GM12801 (cell line): ENCODE measurements around the gene CUTA.

Source experiments
- CTCF ChIP-seq: IDR thresholded peaks from one replicate; pipeline ENCODE4 v1.5.1; 2011; ENCODE audit warnings: control low read depth; ENCODE audit not compliant: insufficient read length; ENCODE audit errors: extremely low read depth

CUTA gene

DNA sequence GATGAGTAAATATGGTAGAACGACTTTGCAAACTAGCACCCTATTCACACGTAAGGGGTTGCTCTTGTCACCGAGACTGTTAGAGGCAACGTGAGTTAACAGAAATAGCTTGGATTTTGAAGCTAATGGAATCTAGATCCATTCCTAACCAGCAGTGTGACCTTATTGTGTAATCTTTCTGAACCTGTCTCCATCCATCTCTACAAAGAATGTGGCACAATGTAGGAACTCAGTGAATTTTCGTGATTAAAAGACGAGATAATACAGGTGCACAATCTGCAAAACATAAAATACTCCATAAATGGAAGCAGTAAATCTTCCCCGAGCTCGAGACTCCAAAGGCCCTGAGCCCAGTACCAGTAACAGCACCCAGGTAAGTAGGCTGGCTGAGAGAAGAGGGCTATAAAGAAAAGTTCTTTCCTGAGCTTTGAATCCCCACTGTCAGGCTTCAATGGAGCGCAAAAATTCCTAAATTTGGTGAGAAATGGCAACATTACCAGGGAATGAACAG is 27.1 kb downstream of the CUTA start:
- no peak for TF ChIP-seq CTCF

DNA sequence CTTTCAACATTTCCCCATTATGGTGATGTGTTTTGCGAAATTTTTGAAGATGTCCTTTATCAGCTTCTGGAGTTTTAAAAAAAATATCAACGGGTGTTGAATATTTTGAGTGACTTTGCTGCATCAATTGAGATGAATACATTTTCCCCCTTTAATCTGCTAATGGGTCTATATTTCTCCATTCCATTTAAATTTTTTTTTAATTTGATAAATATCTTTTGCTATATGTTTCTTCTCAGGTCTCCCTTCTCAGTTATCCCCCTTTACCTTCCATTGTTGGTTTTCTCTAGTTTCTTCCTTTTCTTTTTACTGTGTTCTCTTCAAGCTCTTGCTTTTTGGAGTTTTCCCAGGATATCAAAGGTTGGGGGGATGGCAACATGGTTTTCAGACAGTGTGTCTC is 27.7 kb downstream of the CUTA start:
- TF ChIP-seq CTCF = no peak

DNA sequence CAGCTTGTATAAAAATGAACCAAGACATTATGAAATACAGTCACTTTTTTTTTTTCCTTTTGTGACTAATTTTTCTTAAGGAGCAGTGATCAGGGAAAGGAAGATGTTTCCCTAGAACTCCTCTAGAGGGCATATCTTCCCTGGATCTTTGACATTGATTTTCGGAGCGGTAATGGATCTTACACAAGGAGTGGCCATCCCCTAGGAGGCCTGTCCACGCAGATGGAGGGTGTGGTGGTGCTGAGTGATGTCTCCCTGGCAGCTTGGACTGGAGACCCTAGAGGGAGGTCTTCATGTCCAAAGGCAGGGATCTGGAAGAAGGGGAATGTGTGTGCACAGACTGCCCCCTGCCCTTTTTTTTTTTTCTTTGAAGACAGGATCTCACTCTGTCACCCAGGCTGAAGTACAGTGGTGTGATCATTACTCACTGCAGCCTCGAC is 33.3 kb downstream of the CUTA start:
- TF ChIP-seq CTCF = no peak

GRCh38 chr6:33383427-33384185 is 34.3 kb downstream of the CUTA start:
- TF ChIP-seq CTCF = no peak

- no peak for TF ChIP-seq CTCF
These were observed 37.5 kb downstream of the CUTA start for GRCh38 chr6:33380272-33380981.

- no peak for TF ChIP-seq CTCF
These were observed 40.7 kb downstream of the CUTA start for GRCh38 chr6:33377171-33377570.

- no peak for TF ChIP-seq CTCF
These were observed 42.7 kb downstream of the CUTA start for GRCh38 chr6:33375143-33375671.
